ENCODE data around the gene APOL1.
"Not testable (repeated sequence)": the region's sequence is repeated elsewhere in the genome, so short reads cannot be mapped to it uniquely, and the experiment has no call there.

APOL1 gene

GRCh38 chr22:36267058-36267457 lies 14.1 kb downstream of the APOL1 start:
- no peak for DNase-seq (ENCODE audit: low read depth)

- no peak for DNase-seq (ENCODE audit: low read depth)
These were observed 15.1 kb downstream of the APOL1 start for GRCh38 chr22:36267896-36268485.

DNA sequence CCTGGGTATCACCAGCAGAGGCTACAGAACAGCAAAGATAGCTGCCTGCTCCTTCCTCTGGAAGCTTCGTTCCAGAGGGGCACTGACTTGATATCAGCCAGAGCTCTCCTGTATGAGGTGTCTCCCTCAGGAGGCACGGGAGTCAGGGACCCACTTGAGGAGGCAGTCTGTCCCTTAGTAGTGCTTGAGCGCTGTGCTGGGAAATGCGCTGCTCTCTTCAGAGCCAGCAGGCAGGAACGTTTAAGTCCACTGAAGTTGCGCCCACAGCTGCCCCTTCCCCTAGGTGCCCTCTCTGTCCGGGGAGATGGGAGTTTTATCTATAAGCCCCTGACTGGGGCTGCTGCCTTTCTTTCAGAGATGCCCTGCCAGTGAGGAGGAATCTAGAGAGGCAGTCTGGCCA lies 18.3 kb downstream of the APOL1 start:
- not testable (repeated sequence) for DNase-seq (ENCODE audit: low read depth)

DNA sequence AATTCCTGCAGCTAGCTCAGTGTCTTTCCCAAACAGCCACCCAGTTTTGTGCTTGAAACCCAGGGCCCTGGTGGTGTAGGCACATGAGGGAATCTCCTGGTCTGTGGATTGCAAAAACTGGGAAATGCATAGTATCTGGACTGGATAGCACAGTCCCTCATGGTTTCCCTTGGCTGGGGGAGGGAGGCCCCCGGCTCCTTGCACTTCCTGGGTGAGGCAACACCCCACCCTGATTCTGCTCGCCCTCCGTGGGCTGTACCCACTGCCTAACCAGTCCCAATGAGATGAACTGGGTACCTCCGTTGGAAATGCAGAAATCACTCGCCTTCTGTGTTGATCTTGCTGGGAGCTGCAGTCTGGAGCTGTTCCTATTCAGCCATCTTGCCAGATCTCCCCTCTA lies 19.0 kb downstream of the APOL1 start:
- DNase-seq (ENCODE audit: low read depth): not testable (repeated sequence)

GRCh38 chr22:36274531-36274930 lies 21.6 kb downstream of the APOL1 start:
- DNase-seq (ENCODE audit: low read depth): no peak

GRCh38 chr22:36277482-36278291 lies 24.8 kb downstream of the APOL1 start:
- DNase-seq (ENCODE audit: low read depth): no peak

- DNase-seq (ENCODE audit: low read depth): no peak
These were observed 26.3 kb downstream of the APOL1 start for GRCh38 chr22:36279219-36279666.

- no peak for DNase-seq (ENCODE audit: low read depth)
These were observed 27.4 kb downstream of the APOL1 start for GRCh38 chr22:36280379-36280778.

DNA sequence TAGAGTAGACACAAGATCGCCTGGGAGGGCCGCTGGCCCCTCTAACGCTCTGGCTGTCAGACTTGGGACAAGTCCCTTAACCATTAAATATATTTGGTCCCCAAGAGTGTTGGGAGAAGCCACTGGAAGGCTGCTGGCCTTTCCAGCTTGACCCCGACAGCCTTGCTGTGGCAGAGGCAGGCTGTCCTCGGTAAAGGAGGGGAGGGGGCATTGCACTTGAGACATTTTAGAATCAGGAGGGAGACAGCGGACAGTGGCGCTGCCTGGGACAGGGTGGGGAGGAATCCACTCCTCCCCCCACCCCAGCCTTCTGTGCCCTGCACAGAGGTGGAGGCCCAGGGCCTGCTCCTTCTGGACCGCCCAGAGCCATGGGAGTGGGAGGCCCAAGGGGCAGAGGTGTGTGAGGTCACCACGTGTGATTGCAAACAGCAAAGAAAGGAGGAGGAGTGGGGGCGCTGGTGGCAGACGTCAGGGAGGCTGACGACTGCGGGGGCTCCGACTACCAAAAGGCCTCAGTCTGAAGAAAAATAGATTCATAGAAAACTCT lies 28.9 kb downstream of the APOL1 start:
- no peak for DNase-seq (ENCODE audit: low read depth)

DNA sequence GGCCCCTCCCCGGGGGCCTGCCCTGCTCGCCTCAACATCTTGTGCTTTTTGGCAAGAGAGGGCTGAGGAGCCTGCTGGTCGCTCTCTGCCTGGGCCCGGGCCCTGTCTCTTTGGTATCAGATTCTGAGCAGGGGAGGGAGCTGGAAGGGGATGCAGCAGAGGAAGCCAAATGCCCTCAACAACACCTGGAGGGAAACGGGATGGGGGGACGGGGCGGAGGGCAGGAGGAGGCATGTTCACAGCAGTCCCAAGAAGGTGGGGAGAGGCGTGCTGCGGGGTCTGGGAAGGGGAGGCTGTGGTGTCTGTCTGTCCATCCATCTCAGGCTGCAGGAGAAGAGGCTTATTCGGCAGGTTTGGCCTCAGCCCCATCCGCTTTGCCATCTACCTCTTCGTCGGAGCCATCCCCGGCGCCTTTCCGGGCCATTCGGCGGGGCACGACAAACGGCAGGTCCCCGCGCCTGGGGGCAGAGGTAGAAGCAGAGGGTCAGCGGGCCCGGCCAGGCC lies 29.4 kb downstream of the APOL1 start:
- no peak for DNase-seq (ENCODE audit: low read depth)

DNA sequence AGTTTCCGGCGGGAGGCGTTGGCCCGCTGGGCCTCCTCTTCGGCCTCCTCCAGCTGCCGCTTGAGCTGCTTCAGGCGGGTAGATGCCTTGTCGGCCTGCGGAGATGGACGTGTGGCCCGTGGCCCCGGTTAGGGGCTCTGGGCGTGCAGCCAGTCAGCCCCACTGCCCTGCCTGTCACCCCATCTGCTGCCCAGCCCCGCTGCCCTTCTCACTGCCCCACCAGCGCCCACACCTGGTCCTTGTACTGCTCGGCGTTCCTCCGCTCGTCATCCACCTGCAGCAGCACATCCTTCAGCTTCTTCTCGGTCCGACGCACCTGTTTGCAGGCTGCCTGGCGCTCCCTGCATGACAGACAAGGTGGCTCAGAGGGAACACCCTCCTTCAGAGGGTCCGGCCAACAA lies 31.2 kb downstream of the APOL1 start:
- no peak for DNase-seq (ENCODE audit: low read depth)

- DNase-seq (ENCODE audit: low read depth): no peak
These were observed 32.1 kb downstream of the APOL1 start for GRCh38 chr22:36285017-36285416.

DNA sequence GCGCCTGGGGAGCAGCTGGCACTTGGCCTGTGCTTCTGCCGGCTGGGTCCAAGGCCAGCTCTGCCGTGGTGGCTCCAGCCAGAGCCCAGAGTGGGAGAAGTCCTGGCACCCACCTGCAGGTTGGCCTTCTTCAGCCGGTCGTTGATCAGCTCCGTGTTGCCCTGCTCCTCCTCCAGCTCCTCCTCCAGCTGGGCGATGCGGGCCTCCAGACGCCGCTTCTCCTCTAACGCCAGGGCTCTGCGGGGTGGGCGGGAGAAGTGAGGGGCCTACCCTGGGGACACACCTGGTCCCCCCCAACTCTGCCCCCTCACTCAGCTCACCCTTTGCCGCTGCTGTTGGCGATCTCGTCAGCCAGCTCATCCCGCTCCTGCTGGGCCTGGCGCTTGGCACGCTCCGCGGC lies 32.6 kb downstream of the APOL1 start:
- no peak for DNase-seq (ENCODE audit: low read depth)

GRCh38 chr22:36286096-36286957 lies 33.4 kb downstream of the APOL1 start:
- peak; percentile 41 for DNase-seq (ENCODE audit: low read depth)

- no peak for DNase-seq (ENCODE audit: low read depth)
These were observed 35.1 kb downstream of the APOL1 start for GRCh38 chr22:36287881-36288515.

GRCh38 chr22:36288571-36289405 lies 35.9 kb downstream of the APOL1 start:
- DNase-seq (ENCODE audit: low read depth): no peak

- DNase-seq (ENCODE audit: low read depth): no peak
These were observed 36.5 kb downstream of the APOL1 start for GRCh38 chr22:36289406-36289870.

DNA sequence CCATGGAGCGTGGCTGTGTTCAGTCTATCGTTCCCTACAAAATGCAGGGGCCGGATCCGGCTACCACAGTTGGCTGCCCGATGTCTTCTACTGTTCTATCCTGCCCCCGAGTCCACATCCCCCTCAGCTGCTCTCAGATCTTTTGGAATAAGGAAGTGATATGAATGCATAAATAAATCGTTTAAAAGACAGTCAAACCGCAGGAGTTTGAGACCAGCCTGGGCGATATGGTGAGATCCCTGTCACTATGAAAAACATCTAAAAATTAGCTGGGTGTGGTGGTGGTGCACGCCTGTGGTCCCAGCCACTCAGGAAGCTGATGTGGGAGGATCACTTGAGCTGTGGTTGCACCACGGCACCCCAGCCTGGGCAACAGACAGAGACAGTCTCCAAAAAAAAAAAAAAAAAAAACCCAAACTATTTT lies 37.0 kb downstream of the APOL1 start:
- not testable (repeated sequence) for DNase-seq (ENCODE audit: low read depth)

GRCh38 chr22:36290391-36291075 lies 37.6 kb downstream of the APOL1 start:
- not testable (repeated sequence) for DNase-seq (ENCODE audit: low read depth)
